ENCODE data around the gene GABBR2. TPM values are rescaled to one million over a fixed set of nuclear protein-coding genes. Genes with fewer than 3 reads are reported as not detected.
A peak's percentile ranks its signal among the peaks of the same experiment; 100 is the strongest.

GABBR2 gene
- total and polyA plus RNA-seq, 4 experiments from 2014 or later = not detected

DNA sequence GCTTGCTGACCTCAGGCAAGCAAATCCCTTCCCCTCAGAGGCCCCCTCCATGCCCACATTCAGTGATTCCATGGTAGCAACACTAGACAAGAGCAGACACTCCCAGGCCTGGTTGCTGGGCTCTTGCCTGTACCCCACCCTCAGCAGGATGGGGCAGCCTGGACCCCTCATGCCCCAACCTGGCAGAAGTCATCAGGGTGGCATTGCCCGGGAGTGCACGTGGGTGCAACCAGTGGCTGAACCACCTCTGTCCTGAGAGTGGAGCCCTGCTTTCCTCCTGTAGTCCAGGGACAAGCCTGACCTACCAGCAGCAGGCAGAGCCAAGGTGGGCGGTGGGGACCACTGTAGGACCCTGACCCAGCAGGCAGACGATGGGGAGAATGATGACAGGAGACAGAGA, 387.5 kb downstream of the GABBR2 start:
- Mint-ChIP-seq H3K9me3 (no peaks in the 10 kb centered on the region), H3K27me3 (peaks cover 3% of the 10 kb centered on the region in 2 donors), H3K4me1 (peaks cover 0 to 5% (median 0%) of the 10 kb centered on the region in 4 donors), H3K4me3 (no peak overlapping the region), H3K36me3 (no peaks in the 10 kb centered on the region), H3K27ac (no peak overlapping the region)
- no peaks in the 10 kb centered on the region for H3K36me3 ChIP-seq (ENCODE audit: insufficient read depth, low read length)
- H3K27me3 ChIP-seq (ENCODE audit: insufficient read depth, low read length) = no peaks in the 10 kb centered on the region
- intact Hi-C loops (cut with micrococcal nuclease) = no loop called here
- CTCF ChIA-PET (ENCODE audit: partially characterized antibody) = no interaction called here
- DNase-seq = no peak
- no peak overlapping the region for H3K4me3 ChIP-seq (ENCODE audit: low read length in 2 of 2)
- H3K4me1 ChIP-seq (ENCODE audit: insufficient read depth, low read length) = no peaks in the 10 kb centered on the region
- H3K9me3 ChIP-seq (ENCODE audit: control insufficient read depth in 1 of 2, low read length in 2 of 2) = no peaks in the 10 kb centered on the region
- no peak overlapping the region for H3K27ac ChIP-seq (ENCODE audit: low read depth, low read length)
- POLR2A ChIA-PET (ENCODE audit: partially characterized antibody) = no interaction called here

- Mint-ChIP-seq H3K27ac (no peak overlapping the region), H3K36me3 (no peaks in the 10 kb centered on the region), H3K9me3 (no peaks in the 10 kb centered on the region), H3K4me3 (no peak overlapping the region), H3K4me1 (peaks cover 0 to 6% (median 3%) of the 10 kb centered on the region in 4 donors), H3K27me3 (peaks cover 5 to 6% of the 10 kb centered on the region in 2 donors)
- Histone ChIP-seq H3K9me3 (ENCODE audit: control insufficient read depth in 1 of 2, low read length in 2 of 2) (no peaks in the 10 kb centered on the region), H3K36me3 (ENCODE audit: insufficient read depth, low read length) (no peaks in the 10 kb centered on the region), H3K4me3 (ENCODE audit: low read length in 2 of 2) (no peak overlapping the region), H3K27ac (ENCODE audit: low read depth, low read length) (no peak overlapping the region), H3K27me3 (ENCODE audit: insufficient read depth, low read length) (no peaks in the 10 kb centered on the region), H3K4me1 (ENCODE audit: insufficient read depth, low read length) (no peaks in the 10 kb centered on the region)
- intact Hi-C loops (cut with micrococcal nuclease) = no loop called here
- POLR2A ChIA-PET (ENCODE audit: partially characterized antibody) = no interaction called here
- no peak for DNase-seq
- CTCF ChIA-PET (ENCODE audit: partially characterized antibody) = no interaction called here
Measured at GRCh38 chr9:98318834-98319478, 389.8 kb downstream of the GABBR2 start.

DNA sequence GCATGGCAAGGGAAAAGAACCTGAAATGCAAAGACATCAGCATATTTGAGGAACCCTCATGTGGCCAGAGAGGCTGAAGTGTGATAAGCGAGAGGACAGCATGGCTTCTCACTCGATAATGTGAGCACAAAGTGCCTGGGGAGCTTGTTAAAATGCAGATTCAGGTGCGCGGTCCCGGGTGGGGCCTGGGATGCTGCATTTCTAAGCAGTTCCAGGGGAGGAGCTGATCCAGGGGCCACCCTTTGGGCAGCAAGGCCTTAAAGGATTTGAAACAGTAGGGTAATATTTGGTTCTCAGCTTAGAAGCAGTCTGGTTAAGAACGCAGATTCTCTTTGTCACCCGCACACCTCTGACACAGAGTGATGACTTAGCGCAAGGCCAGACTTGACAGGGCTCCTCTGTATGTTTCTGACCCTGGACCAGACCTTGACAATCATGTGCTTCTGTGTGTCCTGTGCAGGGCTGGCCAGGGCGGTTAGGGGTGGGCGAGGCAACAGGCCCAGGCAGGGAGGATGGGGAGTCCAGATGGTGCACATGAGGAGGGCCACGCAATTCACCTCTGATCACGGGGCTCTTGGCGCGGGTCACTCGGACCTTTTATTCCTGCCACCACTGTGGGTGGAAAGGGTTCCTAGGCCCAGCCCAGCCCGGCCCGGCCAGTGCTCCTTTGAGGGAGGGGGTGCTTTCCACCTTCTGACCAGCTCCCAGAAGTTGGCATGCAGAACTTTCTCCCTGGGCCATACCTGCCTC, 390.5 kb downstream of the GABBR2 start:
- Histone ChIP-seq H3K4me3 (ENCODE audit: low read length in 2 of 2) (no peak overlapping the region), H3K9me3 (ENCODE audit: control insufficient read depth in 1 of 2, low read length in 2 of 2) (no peaks in the 10 kb centered on the region), H3K27ac (ENCODE audit: low read depth, low read length) (no peak overlapping the region), H3K36me3 (ENCODE audit: insufficient read depth, low read length) (no peaks in the 10 kb centered on the region), H3K4me1 (ENCODE audit: insufficient read depth, low read length) (no peaks in the 10 kb centered on the region), H3K27me3 (ENCODE audit: insufficient read depth, low read length) (no peaks in the 10 kb centered on the region)
- H3K4me3 Mint-ChIP-seq = no peak overlapping the region
- peaks cover 0 to 6% (median 3%) of the 10 kb centered on the region in 4 donors for H3K4me1 Mint-ChIP-seq
- no peak overlapping the region for H3K27ac Mint-ChIP-seq
- intact Hi-C loops (cut with micrococcal nuclease) = no loop called here
- DNase-seq = no peak
- no peaks in the 10 kb centered on the region for H3K36me3 Mint-ChIP-seq
- no peaks in the 10 kb centered on the region for H3K9me3 Mint-ChIP-seq
- POLR2A ChIA-PET (ENCODE audit: partially characterized antibody) = no interaction called here
- CTCF ChIA-PET (ENCODE audit: partially characterized antibody) = interaction anchor here (0.8 to 2.3 kb wide), 3 partner anchors 8 to 458 kb away, joined by 3 to 6 read pairs (median 4); no protein-coding TSS in a partner anchor
- H3K27me3 Mint-ChIP-seq = peaks cover 6% of the 10 kb centered on the region in 2 donors

- intact Hi-C loops (cut with micrococcal nuclease) = no loop called here
- Mint-ChIP-seq H3K4me1 (peaks cover 0 to 6% (median 3%) of the 10 kb centered on the region in 4 donors), H3K36me3 (no peaks in the 10 kb centered on the region), H3K4me3 (no peak overlapping the region), H3K27me3 (peaks cover 4 to 6% of the 10 kb centered on the region in 2 donors), H3K27ac (no peak overlapping the region), H3K9me3 (no peaks in the 10 kb centered on the region)
- DNase-seq = no peak
- Histone ChIP-seq H3K4me3 (ENCODE audit: low read length in 2 of 2) (no peak overlapping the region), H3K27me3 (ENCODE audit: insufficient read depth, low read length) (no peaks in the 10 kb centered on the region), H3K4me1 (ENCODE audit: insufficient read depth, low read length) (no peaks in the 10 kb centered on the region), H3K36me3 (ENCODE audit: insufficient read depth, low read length) (no peaks in the 10 kb centered on the region), H3K27ac (ENCODE audit: low read depth, low read length) (no peak overlapping the region), H3K9me3 (ENCODE audit: control insufficient read depth in 1 of 2, low read length in 2 of 2) (no peaks in the 10 kb centered on the region)
- POLR2A ChIA-PET (ENCODE audit: partially characterized antibody) = no interaction called here
- CTCF ChIA-PET (ENCODE audit: partially characterized antibody) = interaction anchor here (1.0 to 3.5 kb wide), 4 partner anchors 8 to 457 kb away, joined by 3 to 16 read pairs (median 4); no protein-coding TSS in a partner anchor
Measured at GRCh38 chr9:98317134-98317857, 391.4 kb downstream of the GABBR2 start.

GRCh38 chr9:98316445-98317133, 392.1 kb downstream of the GABBR2 start:
- H3K4me3 ChIP-seq (ENCODE audit: low read length in 2 of 2) = no peak overlapping the region
- H3K9me3 ChIP-seq (ENCODE audit: control insufficient read depth in 1 of 2, low read length in 2 of 2) = no peaks in the 10 kb centered on the region
- intact Hi-C loops (cut with micrococcal nuclease) = no loop called here
- H3K27ac ChIP-seq (ENCODE audit: low read depth, low read length) = no peak overlapping the region
- Mint-ChIP-seq H3K4me3 (no peak overlapping the region), H3K27ac (no peak overlapping the region), H3K4me1 (peaks cover 0 to 6% (median 3%) of the 10 kb centered on the region in 4 donors), H3K27me3 (peaks cover 4% of the 10 kb centered on the region in 2 donors), H3K9me3 (no peaks in the 10 kb centered on the region), H3K36me3 (no peaks in the 10 kb centered on the region)
- H3K4me1 ChIP-seq (ENCODE audit: insufficient read depth, low read length) = no peaks in the 10 kb centered on the region
- no peaks in the 10 kb centered on the region for H3K36me3 ChIP-seq (ENCODE audit: insufficient read depth, low read length)
- ChIA-PET CTCF (ENCODE audit: partially characterized antibody) (interaction anchor here (0.7 to 3.5 kb wide), 5 partner anchors 9 to 458 kb away, joined by 3 to 16 read pairs (median 4); no protein-coding TSS in a partner anchor), POLR2A (ENCODE audit: partially characterized antibody) (no interaction called here)
- H3K27me3 ChIP-seq (ENCODE audit: insufficient read depth, low read length) = no peaks in the 10 kb centered on the region
- DNase-seq = no peak

- H3K4me3 ChIP-seq (ENCODE audit: low read length in 2 of 2) = no peak overlapping the region
- H3K9me3 ChIP-seq (ENCODE audit: control insufficient read depth in 1 of 2, low read length in 2 of 2) = no peaks in the 10 kb centered on the region
- Mint-ChIP-seq H3K4me3 (no peak overlapping the region), H3K9me3 (no peaks in the 10 kb centered on the region), H3K36me3 (no peaks in the 10 kb centered on the region), H3K27ac (no peak overlapping the region), H3K4me1 (peaks cover 0 to 6% (median 3%) of the 10 kb centered on the region in 4 donors), H3K27me3 (peaks cover 4% of the 10 kb centered on the region in 2 donors)
- H3K27ac ChIP-seq (ENCODE audit: low read depth, low read length) = no peak overlapping the region
- ChIA-PET POLR2A (ENCODE audit: partially characterized antibody) (no interaction called here), CTCF (ENCODE audit: partially characterized antibody) (interaction anchor here (0.7 to 3.5 kb wide), 9 partner anchors 8 to 476 kb away, joined by 3 to 16 read pairs (median 3); no protein-coding TSS in a partner anchor)
- H3K36me3 ChIP-seq (ENCODE audit: insufficient read depth, low read length) = no peaks in the 10 kb centered on the region
- intact Hi-C loops (cut with micrococcal nuclease) = no loop called here
- no peaks in the 10 kb centered on the region for H3K27me3 ChIP-seq (ENCODE audit: insufficient read depth, low read length)
- peak; percentile 57 to 66 (median 61) for DNase-seq
- H3K4me1 ChIP-seq (ENCODE audit: insufficient read depth, low read length) = no peaks in the 10 kb centered on the region
Measured at GRCh38 chr9:98315551-98316060, 393.1 kb downstream of the GABBR2 start.

All from CD4-positive, alpha-beta memory T cell (primary cell).